Epithelial cell of proximal tubule (primary cell): ENCODE measurements around the gene SIRPD. TPM values are rescaled to one million over a fixed set of nuclear protein-coding genes. Genes with fewer than 3 reads are reported as not detected.

Experiments used
- DNase-seq: peaks from one replicate; pipeline ENCODE4 v3.0.0-alpha.2; 2011; ENCODE audit warnings: low read depth
- H3K4me3 ChIP-seq: 2 replicates; pipeline ENCODE4 v1.5.1; 2011; ENCODE audit warnings: low read depth, mild to moderate bottlenecking, low read length
- CTCF ChIP-seq: conservative IDR thresholded peaks from 2 replicates; pipeline ENCODE4 v1.5.1; 2012; ENCODE audit warnings: low read depth, mild to moderate bottlenecking, low read length
- total RNA-seq: library from RNA; depleted of rRNA; stranded (reverse); fragments of >200 nt; gene quantifications from 2 replicates; pipeline ENCODE4 v1.2.3, GENCODE V29; 2015

SIRPD gene
- total RNA-seq = 0.51 TPM in 1 of 2 replicates, not detected in the other

GRCh38 chr20:1557605-1558004 lies at the start of gene SIRPD:
Gene SIRPD (minus strand): TSS chr20:1557705. CDS start chr20:1557653, 52 bp downstream.
- no peak within 1 kb of the TSS for H3K4me3 ChIP-seq
- DNase-seq = no peak
- TF ChIP-seq CTCF = no peak

DNA sequence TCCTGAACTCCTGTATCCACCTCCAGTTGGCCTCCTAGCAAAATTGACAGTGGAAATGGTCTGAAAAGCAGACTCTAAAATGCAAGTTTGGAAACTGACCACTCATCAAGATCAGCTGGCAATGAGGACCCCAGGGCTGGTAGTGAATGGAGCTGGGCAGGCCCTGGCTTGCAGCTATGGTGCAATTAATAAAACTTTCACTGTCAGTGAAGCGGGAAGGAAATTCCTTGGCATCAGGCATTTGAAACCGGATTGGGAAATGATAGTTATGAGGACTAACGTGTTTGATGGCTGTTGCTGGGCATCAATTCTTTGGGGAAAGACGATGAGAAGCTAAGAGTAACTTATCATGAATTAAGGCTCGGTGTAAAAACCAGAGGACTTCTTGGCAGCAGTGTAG lies 43.2 kb upstream of the SIRPD start:
- no peak overlapping the region for H3K4me3 ChIP-seq
- no peak for DNase-seq
- no peak for TF ChIP-seq CTCF

GRCh38 chr20:1595333-1595732 lies 37.8 kb upstream of the SIRPD start:
- DNase-seq = no peak
- TF ChIP-seq CTCF = no peak
- no peak overlapping the region for H3K4me3 ChIP-seq

GRCh38 chr20:1588533-1589460 lies 31.3 kb upstream of the SIRPD start:
- H3K4me3 ChIP-seq = no peak overlapping the region
- DNase-seq = no peak
- no peak for TF ChIP-seq CTCF

DNA sequence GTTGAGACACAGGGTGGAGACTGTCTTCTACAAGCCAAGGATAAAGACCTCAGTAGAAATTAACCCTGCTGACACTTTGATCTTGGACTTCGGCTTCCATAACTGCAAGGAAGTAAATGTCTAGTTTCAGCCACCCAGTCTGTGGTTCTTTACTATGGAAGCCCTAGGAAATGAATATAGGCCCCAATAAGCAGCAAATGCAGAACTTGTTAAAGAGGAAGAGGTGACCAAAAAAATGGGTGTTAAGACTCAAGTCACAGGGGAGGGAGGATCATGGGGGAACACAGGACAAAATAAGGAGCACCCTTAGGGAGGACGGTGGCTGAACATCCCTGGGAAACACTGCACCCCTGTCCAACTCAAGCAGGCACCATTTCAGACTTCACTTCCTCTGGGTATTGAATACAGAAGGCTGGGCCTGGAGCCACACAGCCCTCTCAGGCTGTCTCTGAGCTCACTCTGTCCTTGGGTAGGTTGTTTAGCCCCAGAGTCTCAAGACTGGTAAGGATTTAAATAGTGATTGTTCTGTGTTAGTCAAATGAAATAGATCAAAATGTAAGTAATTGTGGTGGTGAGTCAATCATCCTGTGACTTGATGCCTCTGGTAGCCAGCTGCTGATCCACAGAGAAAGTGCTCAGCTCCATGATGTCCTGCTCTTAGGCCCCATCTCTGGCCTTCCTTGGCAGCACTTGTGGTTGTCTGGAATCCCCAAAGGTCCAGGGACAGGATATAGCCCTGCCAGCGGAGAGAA lies 30.5 kb upstream of the SIRPD start:
- no peak overlapping the region for H3K4me3 ChIP-seq
- DNase-seq = no peak
- TF ChIP-seq CTCF = no peak

- no peak overlapping the region for H3K4me3 ChIP-seq
- no peak for TF ChIP-seq CTCF
- no peak for DNase-seq
Observed at GRCh38 chr20:1579488-1579887, 22.0 kb upstream of the SIRPD start.
